GM19397 (cell line): ENCODE data around the gene FADD.
A peak's percentile ranks its signal among the peaks of the same experiment; 100 is the strongest.

Experiments
- ATAC-seq: cut with Tn5 transposase; IDR thresholded peaks from one replicate; pipeline ENCODE4 v1.9.1; 2021; ENCODE audit warnings: mild to moderate bottlenecking, moderate library complexity; ENCODE audit not compliant: unreplicated experiment

FADD gene

GRCh38 chr11:70202920-70203750, at the start of gene FADD:
Gene FADD, plus strand, starts transcription at chr11:70203296. Its CDS starts 164 bp downstream, at chr11:70203460.
- ATAC-seq, result peak; percentile 77

- no peak for ATAC-seq
These were observed 47.7 kb upstream of the FADD start for GRCh38 chr11:70155386-70155785.

- ATAC-seq, result no peak
These were observed 46.6 kb upstream of the FADD start for GRCh38 chr11:70156291-70157037.

- no peak for ATAC-seq
These were observed 44.9 kb upstream of the FADD start for GRCh38 chr11:70158201-70158600.

GRCh38 chr11:70158757-70159389, 44.2 kb upstream of the FADD start:
- no peak for ATAC-seq

- ATAC-seq, result no peak
These were observed 43.2 kb upstream of the FADD start for GRCh38 chr11:70159627-70160570.

GRCh38 chr11:70161043-70161625, 42.0 kb upstream of the FADD start:
- no peak for ATAC-seq

GRCh38 chr11:70164705-70165104, 38.4 kb upstream of the FADD start:
- ATAC-seq, result no peak

GRCh38 chr11:70167120-70167519, 36.0 kb upstream of the FADD start:
- ATAC-seq, result no peak

GRCh38 chr11:70167723-70168404, 35.2 kb upstream of the FADD start:
- ATAC-seq, result no peak

- ATAC-seq, result no peak
These were observed 34.7 kb upstream of the FADD start for GRCh38 chr11:70168405-70168754.

- ATAC-seq, result no peak
These were observed 34.0 kb upstream of the FADD start for GRCh38 chr11:70169127-70169526.

- no peak for ATAC-seq
These were observed 33.5 kb upstream of the FADD start for GRCh38 chr11:70169632-70170031.

- ATAC-seq, result no peak
These were observed 32.4 kb upstream of the FADD start for GRCh38 chr11:70170596-70171210.

GRCh38 chr11:70173018-70173417, 30.1 kb upstream of the FADD start:
- ATAC-seq, result no peak

- ATAC-seq, result no peak
These were observed 28.4 kb upstream of the FADD start for GRCh38 chr11:70174547-70175235.

- no peak for ATAC-seq
These were observed 27.8 kb upstream of the FADD start for GRCh38 chr11:70175236-70175698.

- no peak for ATAC-seq
These were observed 26.0 kb upstream of the FADD start for GRCh38 chr11:70176940-70177689.
